DOHH2 (cell line): ENCODE measurements around the gene PSMB5.

Experiments used
- H3F3A ChIP-seq: fragments of 200-600 bp; sonication (generic), shearing (Covaris generic); 2 replicates; pipeline ENCODE4 v1.6.0; 2016; ENCODE audit warnings: antibody characterized with exemption, mild to moderate bottlenecking; ENCODE audit not compliant: control insufficient read depth, insufficient read depth
- H3K27ac ChIP-seq: fragments of 200-600 bp; sonication (generic); 2 replicates; pipeline ENCODE4 v1.5.1; 2014; ENCODE audit warnings: low read depth, mild to moderate bottlenecking, low read length, moderate library complexity
- H3K27me3 ChIP-seq: fragments of 200-600 bp; sonication (generic); 2 replicates; pipeline ENCODE4 v1.6.1; 2014; ENCODE audit warnings: mild to moderate bottlenecking, low read length, mixed read lengths; ENCODE audit not compliant: control insufficient read depth
- H3K36me3 ChIP-seq: fragments of 200-600 bp; sonication (generic); 2 replicates; pipeline ENCODE4 v1.6.1; 2014; ENCODE audit warnings: mild to moderate bottlenecking, low read length, moderate library complexity, mixed read lengths; ENCODE audit not compliant: control insufficient read depth
- H3K4me1 ChIP-seq: fragments of 200-600 bp; sonication (generic); 2 replicates; pipeline ENCODE4 v1.6.1; 2014; ENCODE audit warnings: mild to moderate bottlenecking, low read length, mixed read lengths; ENCODE audit not compliant: control insufficient read depth
- H3K4me2 ChIP-seq: fragments of 200-600 bp; sonication (generic); 2 replicates; pipeline ENCODE4 v1.6.0; 2014; ENCODE audit warnings: mild to moderate bottlenecking, low read length, moderate library complexity
- H3K4me3 ChIP-seq: fragments of 200-600 bp; sonication (generic); 2 replicates; pipeline ENCODE4 v1.5.1; 2014; ENCODE audit warnings: mild to moderate bottlenecking, low read length, mixed read lengths
- H3K79me2 ChIP-seq: fragments of 200-600 bp; sonication (generic); 2 replicates; pipeline ENCODE4 v1.6.1; 2014; ENCODE audit warnings: mild to moderate bottlenecking, low read length, mixed read lengths; ENCODE audit not compliant: control insufficient read depth
- H3K9me2 ChIP-seq: fragments of 200-600 bp; sonication (generic); replicated peaks from 2 replicates; pipeline ENCODE4 v1.6.1; 2014; ENCODE audit warnings: mild to moderate bottlenecking, low read length, mixed read lengths; ENCODE audit not compliant: control insufficient read depth
- H3K9me3 ChIP-seq: fragments of 200-600 bp; sonication (generic); 2 replicates; pipeline ENCODE4 v1.6.1; 2014; ENCODE audit warnings: antibody characterized with exemption, low read length, mixed read lengths; ENCODE audit not compliant: control insufficient read depth, insufficient read depth
- H4K20me1 ChIP-seq: fragments of 200-600 bp; sonication (generic); 2 replicates; pipeline ENCODE4 v1.6.0; 2014; ENCODE audit warnings: low read depth, mild to moderate bottlenecking, antibody characterized with exemption, low read length, moderate library complexity; ENCODE audit not compliant: control insufficient read depth, insufficient read depth
- CTCF ChIP-seq: fragments of 200-600 bp; sonication (generic); IDR thresholded peaks from one replicate; pipeline ENCODE4 v1.5.1; 2014; ENCODE audit warnings: antibody characterized with exemption, mild to moderate bottlenecking, low read depth, low read length; ENCODE audit not compliant: poor library complexity, severe bottlenecking
- EZH2phosphoT487 ChIP-seq: fragments of 200-600 bp; sonication (generic); IDR thresholded peaks from 2 replicates; pipeline ENCODE4 v1.6.1; 2017; ENCODE audit warnings: borderline replicate concordance, mild to moderate bottlenecking, antibody characterized with exemption, low read length, moderate library complexity, mixed read lengths

PSMB5 gene

DNA sequence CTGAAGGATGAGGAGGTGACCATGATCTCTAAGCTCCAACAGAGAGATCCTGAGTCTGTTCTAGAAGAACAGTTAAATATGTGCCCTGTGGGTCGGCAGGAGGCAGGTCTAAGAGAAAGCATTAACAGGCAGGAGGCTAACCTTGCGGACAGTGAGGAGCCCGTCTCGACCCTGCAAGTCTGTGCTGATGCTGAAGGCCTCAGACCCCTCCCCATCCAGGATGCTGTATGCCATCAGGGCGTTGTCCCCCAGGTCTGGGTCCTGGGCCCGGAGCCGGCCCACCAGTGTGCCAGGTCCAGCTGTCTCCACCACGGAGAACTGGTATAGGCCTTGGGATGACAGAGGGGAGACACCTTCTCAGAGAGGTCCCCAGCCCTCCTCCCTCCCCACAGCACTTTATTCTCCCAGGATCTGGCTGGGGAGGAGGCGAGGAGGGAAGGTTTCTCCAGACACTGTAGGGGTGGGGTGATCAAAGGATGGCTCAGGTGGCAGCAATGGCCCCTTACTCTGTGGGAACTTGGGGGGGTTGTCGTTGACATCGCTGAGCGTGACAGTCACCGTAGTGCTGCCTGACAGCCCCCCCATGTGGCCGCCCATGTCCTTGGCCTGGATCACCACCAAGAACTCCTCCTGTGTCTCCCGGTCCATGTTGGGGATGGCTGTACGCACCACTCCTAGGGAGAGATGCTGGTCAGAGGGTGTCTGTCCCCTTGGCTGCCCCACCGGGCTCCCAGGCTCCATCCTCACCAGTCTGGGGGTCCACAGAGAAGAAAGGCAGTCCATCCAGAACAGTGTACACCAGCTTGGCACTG is 19.5 kb upstream of the PSMB5 start:
- Histone ChIP-seq H3K4me3 (no peak overlapping the region), H3K4me2 (no peak overlapping the region), H3K79me2 (no peaks in the 10 kb centered on the region), H3K36me3 (peaks cover 7% of the 10 kb centered on the region), H4K20me1 (no peaks in the 10 kb centered on the region), H3K27me3 (peaks cover 6% of the 10 kb centered on the region; the same call in 1 of the 2 replicates), H3K4me1 (peaks cover 19% of the 10 kb centered on the region), H3K9me3 (no peaks in the 10 kb centered on the region), H3K27ac (no peak overlapping the region), H3K9me2 (no peaks in the 10 kb centered on the region), H3F3A (peaks cover 11% of the 10 kb centered on the region)
- peak; percentile 70 for TF ChIP-seq CTCF
- no peak for TF ChIP-seq EZH2phosphoT487

- Histone ChIP-seq H3K4me3 (no peak overlapping the region), H3K79me2 (no peaks in the 10 kb centered on the region), H3K27me3 (peaks cover 6% of the 10 kb centered on the region; the same call in 1 of the 2 replicates), H3K27ac (no peak overlapping the region), H3K9me3 (no peaks in the 10 kb centered on the region), H3K9me2 (no peaks in the 10 kb centered on the region), H3K4me2 (no peak overlapping the region), H3F3A (peaks cover 3% of the 10 kb centered on the region), H3K36me3 (no peaks in the 10 kb centered on the region; the same call in 1 of the 2 replicates), H3K4me1 (peaks cover 18% of the 10 kb centered on the region), H4K20me1 (no peaks in the 10 kb centered on the region)
- no peak for TF ChIP-seq EZH2phosphoT487
- no peak for TF ChIP-seq CTCF
Observed at GRCh38 chr14:23053426-23053825, 18.7 kb upstream of the PSMB5 start.

DNA sequence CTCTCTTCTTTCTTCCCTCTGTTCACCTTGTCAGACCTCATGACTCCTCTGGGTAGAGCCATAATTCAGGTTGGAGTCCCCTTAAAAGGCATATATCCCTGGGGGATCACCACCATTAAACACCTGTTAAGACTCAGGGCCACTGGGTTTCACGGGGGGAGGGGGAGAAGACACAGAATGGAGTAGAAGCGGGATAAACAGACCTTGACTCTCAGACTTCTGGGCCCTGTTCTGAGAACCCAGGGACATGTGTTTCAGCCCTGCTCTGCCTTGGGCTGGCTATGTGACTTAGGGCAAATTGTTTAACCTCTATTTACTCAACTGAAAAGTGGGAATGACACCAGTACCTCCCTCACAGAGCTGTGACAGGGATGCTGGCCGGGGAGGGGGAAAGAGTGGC is 18.0 kb upstream of the PSMB5 start:
- no peak overlapping the region for H3K4me2 ChIP-seq
- no peaks in the 10 kb centered on the region for H3K36me3 ChIP-seq
- H3K79me2 ChIP-seq = no peaks in the 10 kb centered on the region
- no peaks in the 10 kb centered on the region for H3K9me3 ChIP-seq
- no peaks in the 10 kb centered on the region for H3K9me2 ChIP-seq
- no peaks in the 10 kb centered on the region for H4K20me1 ChIP-seq
- H3F3A ChIP-seq = no peaks in the 10 kb centered on the region
- TF ChIP-seq EZH2phosphoT487 = no peak
- no peak for TF ChIP-seq CTCF
- peaks cover 6% of the 10 kb centered on the region; the same call in 1 of the 2 replicates for H3K27me3 ChIP-seq
- peaks cover 16% of the 10 kb centered on the region for H3K4me1 ChIP-seq
- H3K4me3 ChIP-seq = no peak overlapping the region
- H3K27ac ChIP-seq = no peak overlapping the region
